ENCODE data around the gene PCDH9.

PCDH9 gene

GRCh38 chr13:66489172-66489571, 741.0 kb downstream of the PCDH9 start:
- no CpG with 5 or more reads among the region's 1 CpG for WGBS (ENCODE audit: insufficient coverage, insufficient read length)
- no peak for DNase-seq (ENCODE audit: low read depth, low spot score)
- no peaks in the 10 kb centered on the region for H3K4me1 ChIP-seq (ENCODE audit: control insufficient read depth, insufficient read depth, low read length)
- no peak overlapping the region for H3K4me3 ChIP-seq (ENCODE audit: low read length)
- H3K9me3 ChIP-seq (ENCODE audit: control insufficient read depth, insufficient read depth, low read length), result no peaks in the 10 kb centered on the region
- H3K36me3 ChIP-seq (ENCODE audit: control insufficient read depth, insufficient read depth, low read length), result no peaks in the 10 kb centered on the region
- H3K27me3 ChIP-seq (ENCODE audit: control insufficient read depth, insufficient read depth, low read length), result no peaks in the 10 kb centered on the region
- H3K27ac ChIP-seq (ENCODE audit: low read length), result no peak overlapping the region

- no peaks in the 10 kb centered on the region for H3K4me1 ChIP-seq (ENCODE audit: control insufficient read depth, insufficient read depth, low read length)
- no peaks in the 10 kb centered on the region for H3K27me3 ChIP-seq (ENCODE audit: control insufficient read depth, insufficient read depth, low read length)
- H3K9me3 ChIP-seq (ENCODE audit: control insufficient read depth, insufficient read depth, low read length), result no peaks in the 10 kb centered on the region
- no peaks in the 10 kb centered on the region for H3K36me3 ChIP-seq (ENCODE audit: control insufficient read depth, insufficient read depth, low read length)
- WGBS (ENCODE audit: insufficient coverage, insufficient read length), result no CpG with 5 or more reads among the region's 9 CpGs
- no peak overlapping the region for H3K4me3 ChIP-seq (ENCODE audit: low read length)
- no peak overlapping the region for H3K27ac ChIP-seq (ENCODE audit: low read length)
- DNase-seq (ENCODE audit: low read depth, low spot score), result no peak
Measured at GRCh38 chr13:66483712-66484111, 746.4 kb downstream of the PCDH9 start.

- no peak overlapping the region for H3K4me3 ChIP-seq (ENCODE audit: low read length)
- no peak overlapping the region for H3K27ac ChIP-seq (ENCODE audit: low read length)
- no CpG with 5 or more reads among the region's 4 CpGs for WGBS (ENCODE audit: insufficient coverage, insufficient read length)
- no peak for DNase-seq (ENCODE audit: low read depth, low spot score)
- no peaks in the 10 kb centered on the region for H3K27me3 ChIP-seq (ENCODE audit: control insufficient read depth, insufficient read depth, low read length)
- H3K9me3 ChIP-seq (ENCODE audit: control insufficient read depth, insufficient read depth, low read length), result no peaks in the 10 kb centered on the region
- no peaks in the 10 kb centered on the region for H3K36me3 ChIP-seq (ENCODE audit: control insufficient read depth, insufficient read depth, low read length)
- H3K4me1 ChIP-seq (ENCODE audit: control insufficient read depth, insufficient read depth, low read length), result no peaks in the 10 kb centered on the region
Measured at GRCh38 chr13:66482836-66483235, 747.3 kb downstream of the PCDH9 start.

GRCh38 chr13:66477816-66478215, 752.3 kb downstream of the PCDH9 start:
- H3K27ac ChIP-seq (ENCODE audit: low read length), result no peak overlapping the region
- DNase-seq (ENCODE audit: low read depth, low spot score), result no peak
- no peak overlapping the region for H3K4me3 ChIP-seq (ENCODE audit: low read length)
- no peaks in the 10 kb centered on the region for H3K27me3 ChIP-seq (ENCODE audit: control insufficient read depth, insufficient read depth, low read length)
- H3K9me3 ChIP-seq (ENCODE audit: control insufficient read depth, insufficient read depth, low read length), result no peaks in the 10 kb centered on the region
- H3K4me1 ChIP-seq (ENCODE audit: control insufficient read depth, insufficient read depth, low read length), result no peaks in the 10 kb centered on the region
- H3K36me3 ChIP-seq (ENCODE audit: control insufficient read depth, insufficient read depth, low read length), result no peaks in the 10 kb centered on the region
- WGBS (ENCODE audit: insufficient coverage, insufficient read length), result no CpG with 5 or more reads among the region's 4 CpGs

GRCh38 chr13:66475061-66475460, 755.1 kb downstream of the PCDH9 start:
- DNase-seq (ENCODE audit: low read depth, low spot score), result no peak
- Histone ChIP-seq H3K9me3 (ENCODE audit: control insufficient read depth, insufficient read depth, low read length) (no peaks in the 10 kb centered on the region), H3K4me3 (ENCODE audit: low read length) (no peak overlapping the region), H3K4me1 (ENCODE audit: control insufficient read depth, insufficient read depth, low read length) (no peaks in the 10 kb centered on the region), H3K27ac (ENCODE audit: low read length) (no peak overlapping the region), H3K27me3 (ENCODE audit: control insufficient read depth, insufficient read depth, low read length) (no peaks in the 10 kb centered on the region), H3K36me3 (ENCODE audit: control insufficient read depth, insufficient read depth, low read length) (no peaks in the 10 kb centered on the region)

- Histone ChIP-seq H3K4me1 (ENCODE audit: control insufficient read depth, insufficient read depth, low read length) (no peaks in the 10 kb centered on the region), H3K4me3 (ENCODE audit: low read length) (no peak overlapping the region), H3K36me3 (ENCODE audit: control insufficient read depth, insufficient read depth, low read length) (no peaks in the 10 kb centered on the region), H3K9me3 (ENCODE audit: control insufficient read depth, insufficient read depth, low read length) (no peaks in the 10 kb centered on the region), H3K27me3 (ENCODE audit: control insufficient read depth, insufficient read depth, low read length) (no peaks in the 10 kb centered on the region), H3K27ac (ENCODE audit: low read length) (no peak overlapping the region)
- no peak for DNase-seq (ENCODE audit: low read depth, low spot score)
- no CpG with 5 or more reads among the region's 6 CpGs for WGBS (ENCODE audit: insufficient coverage, insufficient read length)
Measured at GRCh38 chr13:66469745-66470144, 760.4 kb downstream of the PCDH9 start.

GRCh38 chr13:66468656-66469055, 761.5 kb downstream of the PCDH9 start:
- no peak overlapping the region for H3K4me3 ChIP-seq (ENCODE audit: low read length)
- H3K27me3 ChIP-seq (ENCODE audit: control insufficient read depth, insufficient read depth, low read length), result no peaks in the 10 kb centered on the region
- no peak overlapping the region for H3K27ac ChIP-seq (ENCODE audit: low read length)
- H3K9me3 ChIP-seq (ENCODE audit: control insufficient read depth, insufficient read depth, low read length), result no peaks in the 10 kb centered on the region
- no peaks in the 10 kb centered on the region for H3K36me3 ChIP-seq (ENCODE audit: control insufficient read depth, insufficient read depth, low read length)
- DNase-seq (ENCODE audit: low read depth, low spot score), result no peak
- no peaks in the 10 kb centered on the region for H3K4me1 ChIP-seq (ENCODE audit: control insufficient read depth, insufficient read depth, low read length)

GRCh38 chr13:66462187-66462586, 767.9 kb downstream of the PCDH9 start:
- Histone ChIP-seq H3K9me3 (ENCODE audit: control insufficient read depth, insufficient read depth, low read length) (no peaks in the 10 kb centered on the region), H3K27ac (ENCODE audit: low read length) (no peak overlapping the region), H3K4me1 (ENCODE audit: control insufficient read depth, insufficient read depth, low read length) (no peaks in the 10 kb centered on the region), H3K4me3 (ENCODE audit: low read length) (no peak overlapping the region), H3K36me3 (ENCODE audit: control insufficient read depth, insufficient read depth, low read length) (no peaks in the 10 kb centered on the region), H3K27me3 (ENCODE audit: control insufficient read depth, insufficient read depth, low read length) (no peaks in the 10 kb centered on the region)
- DNase-seq (ENCODE audit: low read depth, low spot score), result no peak
- no CpG with 5 or more reads among the region's 3 CpGs for WGBS (ENCODE audit: insufficient coverage, insufficient read length)

GRCh38 chr13:66461021-66461420, 769.1 kb downstream of the PCDH9 start:
- no peak for DNase-seq (ENCODE audit: low read depth, low spot score)
- Histone ChIP-seq H3K36me3 (ENCODE audit: control insufficient read depth, insufficient read depth, low read length) (no peaks in the 10 kb centered on the region), H3K9me3 (ENCODE audit: control insufficient read depth, insufficient read depth, low read length) (no peaks in the 10 kb centered on the region), H3K4me1 (ENCODE audit: control insufficient read depth, insufficient read depth, low read length) (no peaks in the 10 kb centered on the region), H3K27me3 (ENCODE audit: control insufficient read depth, insufficient read depth, low read length) (no peaks in the 10 kb centered on the region), H3K27ac (ENCODE audit: low read length) (no peak overlapping the region), H3K4me3 (ENCODE audit: low read length) (no peak overlapping the region)
- WGBS (ENCODE audit: insufficient coverage, insufficient read length), result no CpG with 5 or more reads among the region's 1 CpG

GRCh38 chr13:66459634-66460033, 770.5 kb downstream of the PCDH9 start:
- Histone ChIP-seq H3K4me3 (ENCODE audit: low read length) (no peak overlapping the region), H3K27me3 (ENCODE audit: control insufficient read depth, insufficient read depth, low read length) (no peaks in the 10 kb centered on the region), H3K4me1 (ENCODE audit: control insufficient read depth, insufficient read depth, low read length) (no peaks in the 10 kb centered on the region), H3K27ac (ENCODE audit: low read length) (no peak overlapping the region), H3K36me3 (ENCODE audit: control insufficient read depth, insufficient read depth, low read length) (no peaks in the 10 kb centered on the region), H3K9me3 (ENCODE audit: control insufficient read depth, insufficient read depth, low read length) (no peaks in the 10 kb centered on the region)
- no CpG with 5 or more reads among the region's 3 CpGs for WGBS (ENCODE audit: insufficient coverage, insufficient read length)
- DNase-seq (ENCODE audit: low read depth, low spot score), result no peak

GRCh38 chr13:66459143-66459542, 771.0 kb downstream of the PCDH9 start:
- Histone ChIP-seq H3K27me3 (ENCODE audit: control insufficient read depth, insufficient read depth, low read length) (no peaks in the 10 kb centered on the region), H3K4me1 (ENCODE audit: control insufficient read depth, insufficient read depth, low read length) (no peaks in the 10 kb centered on the region), H3K36me3 (ENCODE audit: control insufficient read depth, insufficient read depth, low read length) (no peaks in the 10 kb centered on the region), H3K4me3 (ENCODE audit: low read length) (no peak overlapping the region), H3K9me3 (ENCODE audit: control insufficient read depth, insufficient read depth, low read length) (no peaks in the 10 kb centered on the region), H3K27ac (ENCODE audit: low read length) (no peak overlapping the region)
- DNase-seq (ENCODE audit: low read depth, low spot score), result no peak
- WGBS (ENCODE audit: insufficient coverage, insufficient read length), result no CpG with 5 or more reads among the region's 2 CpGs

Measured in iPS DF 6.9 (cell line).